Fibroblast of mammary gland (primary cell): Measurements from ENCODE around the gene CLHC1.

ENCODE experiments used
- DNase-seq: peaks from one replicate; pipeline ENCODE4 v3.0.0-alpha.2; 2010; ENCODE audit warnings: low read depth
- H3K4me3 ChIP-seq: 2 replicates; pipeline ENCODE4 v1.5.1; 2011; ENCODE audit warnings: low read depth, mild to moderate bottlenecking, low read length, moderate library complexity; ENCODE audit not compliant: control insufficient read depth
- CTCF ChIP-seq: conservative IDR thresholded peaks from 2 replicates; pipeline ENCODE4 v1.5.1; 2011; ENCODE audit warnings: low read depth, low read length, inconsistent platforms; ENCODE audit not compliant: control insufficient read depth, insufficient read depth

Gene CLHC1

GRCh38 chr2:55151733-55152433 lies 80.2 kb downstream of the CLHC1 start:
- no peak for DNase-seq
- no peak overlapping the region for H3K4me3 ChIP-seq
- TF ChIP-seq CTCF = no peak

- TF ChIP-seq CTCF = no peak
- no peak for DNase-seq
- H3K4me3 ChIP-seq = no peak overlapping the region
These were observed 81.3 kb downstream of the CLHC1 start for GRCh38 chr2:55150834-55151233.

GRCh38 chr2:55148269-55148668 lies 83.8 kb downstream of the CLHC1 start:
- no peak for TF ChIP-seq CTCF
- DNase-seq = peak; percentile 87
- no peak overlapping the region for H3K4me3 ChIP-seq

- no peak for TF ChIP-seq CTCF
- no peak overlapping the region for H3K4me3 ChIP-seq
- no peak for DNase-seq
These were observed 84.6 kb downstream of the CLHC1 start for GRCh38 chr2:55147531-55147930.

- H3K4me3 ChIP-seq = no peak overlapping the region
- DNase-seq = no peak
- TF ChIP-seq CTCF = no peak
These were observed 85.1 kb downstream of the CLHC1 start for GRCh38 chr2:55147041-55147440.

- no peak overlapping the region for H3K4me3 ChIP-seq
- no peak for TF ChIP-seq CTCF
- DNase-seq = no peak
These were observed 85.8 kb downstream of the CLHC1 start for GRCh38 chr2:55146263-55146662.
